ENCODE results near the gene KRTAP3-1. TPM values are rescaled to one million over a fixed set of nuclear protein-coding genes. Genes with fewer than 3 reads are reported as not detected.

KRTAP3-1 gene
- total and polyA plus RNA-seq, 9 of the 15 experiments (the other 6 are each of a cell fraction or from before 2014, with no cell fraction given): not detected

GRCh38 chr17:41015454-41015853 is 6.5 kb upstream of the KRTAP3-1 start:
- no peak for TF ChIP-seq ATF6 (CRISPR knock-in tag; IDR thresholded peaks at IDR 0.05)
- no peak for TF ChIP-seq SNRNP70 (optimal IDR thresholded peaks at IDR 0.05; ENCODE audit: low read depth, low read length)
- TF ChIP-seq ELK1 (CRISPR knock-in tag; IDR thresholded peaks at IDR 0.05): no peak
- no peak for TF ChIP-seq WHSC1 (IDR thresholded peaks at IDR 0.05; ENCODE audit: low read length)
- TF ChIP-seq ATF7 (IDR thresholded peaks at IDR 0.05): no peak
- TF ChIP-seq NRF1 (conservative IDR thresholded peaks at IDR 0.05 in 1 of 2, IDR thresholded peaks at IDR 0.05 in 1 of 2): no peak
- no peak for TF ChIP-seq CLOCK (CRISPR knock-in tag; IDR thresholded peaks at IDR 0.05; ENCODE audit: borderline replicate concordance)
- TF ChIP-seq ZKSCAN1 (IDR thresholded peaks at IDR 0.05; ENCODE audit: low read depth, low read length): no peak
- no peak for TF ChIP-seq ID3 (CRISPR knock-in tag; IDR thresholded peaks at IDR 0.05)
- TF ChIP-seq ID3 (tag; IDR thresholded peaks at IDR 0.05): no peak
- TF ChIP-seq ETV5 (CRISPR knock-in tag; IDR thresholded peaks at IDR 0.05; ENCODE audit: low read depth): no peak
- TF ChIP-seq ZKSCAN8 (CRISPR knock-in tag; IDR thresholded peaks at IDR 0.05): no peak
- Histone ChIP-seq H2AFZ (ENCODE audit: low read depth, low read length) (no peak overlapping the region), H3K4me3 (no peak overlapping the region), H3K9ac (ENCODE audit: insufficient read depth in 1 of 2, low read depth in 2 of 2, low read length in 2 of 2) (no peak overlapping the region), H3K9me3 (replicated peaks; ENCODE audit: control insufficient read depth, insufficient read depth, low read depth, low read length) (no peaks in the 10 kb centered on the region), H3K4me2 (ENCODE audit: insufficient read depth, low read length) (no peak overlapping the region), H4K20me1 (replicated peaks; ENCODE audit: control insufficient read depth, insufficient read depth, low read length) (no peaks in the 10 kb centered on the region), H3K9me1 (ENCODE audit: control insufficient read depth, insufficient read depth, low read length) (no peaks in the 10 kb centered on the region), H3K4me1 (replicated peaks in 1 of 2; ENCODE audit: control insufficient read depth in 2 of 2, insufficient read depth in 2 of 2, low read length in 2 of 2) (no peaks in the 10 kb centered on the region), H3K36me3 (ENCODE audit: control insufficient read depth, insufficient read depth, low read length) (no peaks in the 10 kb centered on the region), H3K27me3 (ENCODE audit: control insufficient read depth in 2 of 2, insufficient read depth in 2 of 2, low read length in 2 of 2) (peaks cover 0 to 3% of the 10 kb centered on the region in 2 experiments; a peak in 1 of 5 replicates), H3K27ac (ENCODE audit: extremely low read depth, low read depth, low read length) (no peak overlapping the region), H3K79me2 (ENCODE audit: control insufficient read depth, insufficient read depth, low read length) (no peaks in the 10 kb centered on the region)
- ATAC-seq (no peak), DNase-seq (ENCODE audit: extremely low read depth in 1 of 4, low spot score in 3 of 4) (no peak), FAIRE-seq (no peak)
- CTCF ChIA-PET (ENCODE audit: low intra/inter-chr PET ratio): no interaction called here
- intact Hi-C loops (cut with micrococcal nuclease): no loop called here
- 1% methylated on average over 7 of the region's 7 CpGs for WGBS (ENCODE audit: insufficient coverage, low coverage, missing lambda C conversion rate)
- no TSS peak for BruUV-seq (replicated peaks)
- in situ Hi-C loops (cut with MboI): no loop called here
- POLR2A ChIA-PET: no interaction called here
